GM19463 (cell line): ENCODE results near the gene ECEL1.
"Not testable (repeated sequence)": the region's sequence is repeated elsewhere in the genome, so short reads cannot be mapped to it uniquely, and the experiment has no call there.

Experiments
- ATAC-seq: cut with Tn5 transposase; IDR thresholded peaks from one replicate; pipeline ENCODE4 v1.9.1; 2021; ENCODE audit warnings: mild to moderate bottlenecking, moderate library complexity; ENCODE audit not compliant: unreplicated experiment

Gene ECEL1, protein sequence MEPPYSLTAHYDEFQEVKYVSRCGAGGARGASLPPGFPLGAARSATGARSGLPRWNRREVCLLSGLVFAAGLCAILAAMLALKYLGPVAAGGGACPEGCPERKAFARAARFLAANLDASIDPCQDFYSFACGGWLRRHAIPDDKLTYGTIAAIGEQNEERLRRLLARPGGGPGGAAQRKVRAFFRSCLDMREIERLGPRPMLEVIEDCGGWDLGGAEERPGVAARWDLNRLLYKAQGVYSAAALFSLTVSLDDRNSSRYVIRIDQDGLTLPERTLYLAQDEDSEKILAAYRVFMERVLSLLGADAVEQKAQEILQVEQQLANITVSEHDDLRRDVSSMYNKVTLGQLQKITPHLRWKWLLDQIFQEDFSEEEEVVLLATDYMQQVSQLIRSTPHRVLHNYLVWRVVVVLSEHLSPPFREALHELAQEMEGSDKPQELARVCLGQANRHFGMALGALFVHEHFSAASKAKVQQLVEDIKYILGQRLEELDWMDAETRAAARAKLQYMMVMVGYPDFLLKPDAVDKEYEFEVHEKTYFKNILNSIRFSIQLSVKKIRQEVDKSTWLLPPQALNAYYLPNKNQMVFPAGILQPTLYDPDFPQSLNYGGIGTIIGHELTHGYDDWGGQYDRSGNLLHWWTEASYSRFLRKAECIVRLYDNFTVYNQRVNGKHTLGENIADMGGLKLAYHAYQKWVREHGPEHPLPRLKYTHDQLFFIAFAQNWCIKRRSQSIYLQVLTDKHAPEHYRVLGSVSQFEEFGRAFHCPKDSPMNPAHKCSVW

DNA sequence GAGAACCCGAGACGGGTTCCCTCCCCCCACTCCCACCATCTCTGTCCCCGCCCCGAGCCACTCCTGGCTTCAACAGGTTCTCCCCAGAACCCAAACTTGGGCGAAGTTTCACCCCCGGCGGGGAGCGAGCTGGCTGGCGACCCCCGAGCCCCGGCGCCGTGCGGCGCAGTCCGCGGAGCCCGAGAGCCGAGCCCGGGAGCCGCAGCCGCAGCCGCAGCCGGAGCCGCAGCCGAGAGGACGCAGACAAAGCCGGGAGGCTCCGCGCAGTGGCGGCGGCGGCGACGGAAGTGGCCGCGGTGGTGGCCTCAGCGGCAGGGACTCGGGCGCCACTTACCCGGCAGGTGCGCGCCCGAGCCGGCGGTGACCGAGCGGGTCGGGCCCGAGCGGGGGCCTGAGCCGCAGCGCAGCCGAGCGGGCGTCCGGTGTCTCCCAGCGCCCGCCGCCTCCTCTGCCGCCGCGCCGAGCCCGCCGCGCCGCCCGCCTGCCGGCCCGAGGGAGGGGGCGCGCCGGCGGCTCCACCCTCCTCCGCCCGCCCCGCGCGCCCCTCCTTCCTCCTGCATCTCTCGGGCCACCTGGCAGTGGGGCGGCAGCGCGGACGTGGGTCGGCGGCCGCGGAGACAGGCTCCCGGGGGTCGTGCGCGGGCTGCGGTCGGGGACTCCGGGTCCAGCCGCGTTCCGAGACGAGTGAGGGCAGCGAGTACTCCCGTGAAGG is at the start of gene ECEL1:
Gene ECEL1 (minus strand): TSS at position 450 of the 712 bp plus-strand sequence. CDS start 1,181 bp downstream, outside the sequence.
- ATAC-seq, result no peak

DNA sequence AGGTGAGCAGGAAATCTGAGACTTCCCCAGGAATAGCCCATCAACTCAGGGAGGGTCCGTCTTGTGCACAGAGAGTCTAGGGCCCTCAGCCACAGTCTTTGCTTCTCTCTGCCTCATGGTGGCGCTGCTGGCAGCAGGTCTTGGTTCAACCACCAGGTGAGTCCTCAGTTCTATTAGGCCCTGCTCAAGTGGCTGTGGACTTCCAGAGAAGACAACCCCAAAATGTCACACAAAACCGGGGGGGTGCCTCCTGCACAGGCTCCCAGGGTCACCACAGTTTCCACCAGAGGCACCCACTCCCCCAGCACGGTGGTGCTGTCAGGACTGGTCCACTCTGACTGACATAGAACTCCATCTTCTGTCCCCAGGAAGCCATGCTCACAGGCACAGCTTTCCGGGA is 49.4 kb upstream of the ECEL1 start:
- no peak for ATAC-seq

GRCh38 chr2:232535761-232536530 is 48.3 kb upstream of the ECEL1 start:
- no peak for ATAC-seq

DNA sequence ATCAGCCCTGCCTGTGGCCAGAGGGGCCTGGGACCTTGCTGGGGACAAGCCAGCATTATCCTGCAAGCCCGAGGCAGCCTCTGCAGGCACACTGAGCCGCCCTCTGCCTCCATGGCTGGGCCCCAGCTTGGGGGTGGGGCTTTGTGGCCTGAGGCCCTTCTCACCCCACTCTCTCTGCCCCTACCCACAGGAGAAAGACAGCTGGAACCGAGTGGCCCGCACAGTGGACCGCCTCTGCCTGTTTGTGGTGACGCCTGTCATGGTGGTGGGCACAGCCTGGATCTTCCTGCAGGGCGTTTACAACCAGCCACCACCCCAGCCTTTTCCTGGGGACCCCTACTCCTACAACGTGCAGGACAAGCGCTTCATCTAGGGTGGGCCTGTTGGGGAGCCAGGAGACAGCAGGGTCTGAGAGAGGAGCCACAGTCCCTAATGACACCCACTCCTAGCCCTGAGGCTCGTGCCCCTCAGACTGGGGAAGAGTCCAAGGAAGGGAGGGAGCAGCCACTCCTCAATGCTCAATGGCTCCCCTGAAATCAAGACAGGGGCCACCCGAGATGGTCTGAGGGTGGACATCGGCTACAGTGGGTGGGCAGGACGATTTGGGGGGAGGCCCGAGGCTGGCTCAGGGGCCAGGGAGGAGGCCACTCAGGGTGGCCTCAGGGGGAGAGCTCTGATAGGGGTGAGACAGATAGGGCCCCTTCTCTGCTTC is 47.5 kb upstream of the ECEL1 start:
- no peak for ATAC-seq

DNA sequence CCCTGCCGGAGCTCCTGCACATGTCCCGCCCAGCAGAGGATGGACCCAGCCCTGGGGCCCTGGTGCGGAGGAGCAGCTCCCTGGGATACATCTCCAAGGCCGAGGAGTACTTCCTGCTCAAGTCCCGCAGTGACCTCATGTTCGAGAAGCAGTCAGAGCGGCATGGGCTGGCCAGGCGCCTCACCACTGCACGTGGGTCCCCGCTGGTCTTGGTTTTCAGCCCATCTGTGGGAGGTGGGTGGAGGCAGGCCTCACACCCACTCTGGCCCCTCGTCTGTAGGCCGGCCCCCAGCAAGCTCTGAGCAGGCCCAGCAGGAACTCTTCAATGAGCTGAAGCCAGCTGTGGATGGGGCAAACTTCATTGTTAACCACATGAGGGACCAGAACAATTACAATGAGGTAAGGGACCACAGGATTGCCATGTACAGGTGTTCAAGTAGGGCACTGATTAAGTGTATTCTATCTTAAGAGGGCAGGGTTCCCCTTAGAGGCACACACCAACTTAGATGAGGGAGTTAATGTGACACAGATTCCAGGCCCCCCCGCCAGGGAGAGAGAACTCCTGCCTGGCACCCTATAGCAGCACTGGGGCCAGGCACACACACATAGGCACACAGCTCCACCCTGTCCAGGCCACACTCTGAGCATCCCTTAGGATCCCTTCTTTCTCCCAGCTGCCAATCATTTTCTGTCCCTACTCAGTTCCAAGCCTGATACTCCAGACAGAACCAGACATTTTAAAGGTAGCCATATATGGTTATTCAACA is 46.5 kb upstream of the ECEL1 start:
- no peak for ATAC-seq

DNA sequence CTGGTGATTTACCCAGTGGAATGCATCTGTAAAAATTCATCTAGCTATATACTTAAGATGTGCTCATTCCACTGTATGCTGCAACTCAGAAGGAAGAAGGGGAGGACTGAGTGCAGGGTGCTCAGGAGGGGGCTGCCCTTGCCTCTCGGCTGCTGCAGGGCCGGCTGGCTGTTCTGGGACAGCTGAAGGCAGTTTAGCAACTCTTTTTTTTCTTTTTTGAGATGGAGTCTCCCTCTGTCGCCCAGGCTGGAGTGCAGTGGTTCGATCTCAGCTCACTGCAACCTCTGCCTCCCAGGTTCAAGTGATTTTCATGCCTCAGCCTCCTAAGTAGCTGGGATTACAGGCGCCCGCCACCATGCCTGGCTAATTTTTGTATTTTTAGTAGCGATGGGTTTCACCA is 45.2 kb upstream of the ECEL1 start:
- not testable (repeated sequence) for ATAC-seq

DNA sequence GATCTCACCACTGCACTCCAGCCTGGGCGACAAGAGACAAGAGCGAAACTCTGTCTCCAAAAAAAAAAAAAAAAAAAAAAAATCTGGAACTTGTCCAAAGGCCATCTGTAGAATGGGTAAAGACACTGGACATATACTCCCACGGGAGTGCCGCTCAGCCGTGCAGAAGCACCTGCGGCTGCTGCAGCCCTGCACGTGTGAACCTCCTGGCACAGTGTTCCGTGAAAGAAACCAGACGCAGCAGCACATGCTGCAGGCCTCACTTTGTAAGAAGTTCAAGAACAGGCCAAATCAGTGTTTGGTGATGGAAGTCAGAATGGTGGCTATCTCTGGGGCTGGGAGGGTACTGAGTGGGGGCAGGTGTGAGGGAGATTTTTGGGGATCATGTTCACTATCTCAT is 44.8 kb upstream of the ECEL1 start:
- no peak for ATAC-seq

- no peak for ATAC-seq
These were observed 43.1 kb upstream of the ECEL1 start for GRCh38 chr2:232530626-232531260.

- ATAC-seq, result no peak
These were observed 42.3 kb upstream of the ECEL1 start for GRCh38 chr2:232529806-232530547.

DNA sequence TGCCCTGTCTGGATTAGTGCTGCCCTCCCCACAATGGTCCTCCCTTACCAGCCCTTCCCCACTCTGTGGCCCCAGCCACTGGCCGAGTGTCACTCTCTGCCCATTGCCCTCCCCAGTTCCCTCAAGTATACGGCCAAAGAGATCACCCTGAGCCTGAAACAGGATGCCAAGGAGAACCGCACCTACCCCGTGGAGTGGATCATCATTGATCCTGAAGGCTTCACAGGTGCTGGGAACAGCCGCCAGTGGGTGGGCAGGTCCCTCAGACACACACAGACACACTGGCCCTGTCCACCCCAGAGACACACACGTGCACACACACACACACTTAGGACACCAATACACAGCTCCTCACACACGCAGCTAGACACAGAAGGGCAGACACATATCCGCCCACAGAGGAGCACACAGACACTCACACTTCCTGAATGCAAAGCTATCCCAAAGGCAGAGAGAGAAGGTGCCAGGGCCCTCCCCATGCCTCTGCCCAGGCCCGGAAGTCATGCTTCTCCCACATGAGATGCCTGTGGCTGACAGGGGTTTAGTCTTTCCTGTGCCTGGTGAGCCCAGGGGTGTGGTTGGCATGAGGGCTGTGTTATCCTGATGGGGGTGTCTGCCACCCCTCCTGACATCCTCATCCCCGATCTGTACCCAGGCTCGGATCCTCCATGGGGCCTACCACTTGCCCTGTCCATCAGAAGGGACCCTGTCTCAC is 41.3 kb upstream of the ECEL1 start:
- no peak for ATAC-seq

DNA sequence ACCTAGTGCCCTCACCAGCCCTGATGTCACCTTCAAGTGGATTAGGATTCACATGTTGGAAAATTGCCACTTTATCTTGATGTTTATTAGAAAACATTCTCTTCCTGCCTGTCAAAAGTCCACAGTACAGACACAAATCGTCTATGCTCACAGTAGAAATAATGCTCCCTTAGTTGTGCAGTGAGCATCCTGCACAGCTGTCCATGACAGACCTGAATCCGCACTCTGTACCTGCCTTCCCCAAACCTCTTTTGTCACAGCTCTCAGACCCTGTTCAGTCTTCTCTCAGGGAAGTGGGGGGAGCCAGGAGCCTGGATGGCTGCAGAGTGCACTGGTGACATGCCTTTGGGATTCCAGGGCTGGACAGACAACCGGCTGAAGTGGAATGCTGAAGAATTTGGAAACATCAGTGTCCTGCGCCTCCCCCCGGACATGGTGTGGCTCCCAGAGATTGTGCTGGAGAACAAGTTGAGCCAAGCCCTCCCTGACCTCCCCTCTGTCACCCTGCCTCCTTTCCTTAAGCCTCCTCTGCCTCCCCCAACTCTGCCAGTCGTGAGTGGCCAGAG is 40.4 kb upstream of the ECEL1 start:
- ATAC-seq, result no peak

- no peak for ATAC-seq
These were observed 38.8 kb upstream of the ECEL1 start for GRCh38 chr2:232526372-232526941.

DNA sequence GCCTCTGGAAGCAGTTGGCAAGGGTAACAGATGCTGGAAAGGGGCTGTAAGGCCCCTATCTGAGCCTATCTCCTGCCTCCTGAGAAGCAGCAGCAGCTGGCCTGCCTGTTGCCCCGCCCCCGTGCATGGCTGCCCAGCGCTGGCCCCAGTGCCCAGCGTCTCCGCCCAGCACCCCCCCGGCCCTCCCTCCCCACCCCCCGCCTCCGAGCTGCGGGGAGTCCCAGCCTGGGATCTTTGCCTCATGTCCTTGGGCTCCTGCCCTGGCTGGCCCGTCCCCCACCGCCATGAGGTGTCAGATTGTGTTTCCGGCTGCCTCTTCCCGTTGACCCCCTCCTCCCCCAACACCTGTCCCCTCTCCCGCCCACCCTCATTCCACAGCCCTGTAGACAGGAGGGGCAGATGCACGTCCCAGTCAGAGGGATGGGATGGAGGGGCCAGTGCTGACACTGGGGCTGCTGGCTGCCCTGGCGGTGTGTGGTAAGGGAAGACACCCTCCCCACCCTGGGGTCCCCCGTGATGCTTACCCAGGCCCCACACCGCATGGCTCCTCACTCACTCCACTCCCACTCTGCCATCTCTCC is 38.2 kb upstream of the ECEL1 start, which contains the start of gene CHRND:
Gene CHRND (plus strand): TSS at position 370 of the 581 bp plus-strand sequence. CDS start 56 bp downstream, at position 426.
- ATAC-seq, result no peak

DNA sequence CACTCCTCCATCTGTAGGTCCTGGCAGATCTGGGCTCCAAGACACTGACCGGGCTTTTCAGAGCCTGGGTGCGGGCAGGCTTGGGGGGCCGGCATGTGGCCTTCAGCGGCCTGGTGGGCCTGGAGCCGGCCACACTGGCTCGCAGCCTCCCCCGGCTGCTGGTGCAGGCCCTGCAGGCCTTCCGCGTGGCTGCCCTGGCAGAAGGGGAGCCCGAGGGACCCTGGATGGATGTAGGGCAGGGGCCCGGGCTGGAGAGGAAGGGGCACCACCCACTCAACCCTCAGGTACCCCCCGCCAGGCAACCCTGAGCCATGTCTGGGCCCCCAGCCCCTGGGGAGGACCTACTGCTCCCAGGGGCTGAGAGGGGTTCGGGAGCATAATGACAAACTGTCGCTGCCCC is 37.6 kb upstream of the ECEL1 start:
- ATAC-seq, result no peak

- ATAC-seq, result no peak
These were observed 37.1 kb upstream of the ECEL1 start for GRCh38 chr2:232524771-232525170.
